NCI-H2107 treated with DMSO at 0.1 percent for 48 hours (cell line): ENCODE data around the gene IL22RA1.

Source experiments
- DNase-seq: peaks from one replicate; lab custom pipeline; 2025; ENCODE audit not compliant: unreplicated experiment; lab: John Stamatoyannopoulos, UW

IL22RA1 gene

GRCh38 chr1:24167008-24167407 lies 24.1 kb upstream of the IL22RA1 start:
- no peak for DNase-seq

DNA sequence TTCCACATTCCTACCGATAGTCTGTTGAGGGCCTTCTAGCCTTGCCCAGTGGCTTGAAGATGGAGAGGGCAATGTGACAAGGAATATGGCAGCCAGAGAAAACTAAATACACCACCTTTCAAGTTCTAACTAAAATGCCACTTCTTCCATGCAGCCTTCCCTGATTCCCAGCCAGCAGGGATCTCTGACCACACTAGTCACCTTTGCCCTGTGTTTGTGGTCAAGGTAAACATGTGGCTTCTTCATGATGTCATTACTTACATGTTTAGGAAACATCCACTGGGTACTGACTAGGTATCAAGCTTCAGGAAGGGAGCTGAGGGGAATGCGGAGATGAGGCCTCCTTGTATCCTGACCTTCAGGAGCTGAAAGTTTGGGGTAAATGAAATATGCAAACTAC lies 22.6 kb upstream of the IL22RA1 start:
- DNase-seq: no peak

GRCh38 chr1:24164004-24164403 lies 21.1 kb upstream of the IL22RA1 start:
- no peak for DNase-seq

- DNase-seq: no peak
These were observed 19.3 kb upstream of the IL22RA1 start for GRCh38 chr1:24162201-24162600.

GRCh38 chr1:24161270-24161669 lies 18.3 kb upstream of the IL22RA1 start:
- DNase-seq: no peak

GRCh38 chr1:24159366-24159765 lies 16.4 kb upstream of the IL22RA1 start:
- DNase-seq: no peak

- DNase-seq: no peak
These were observed 15.1 kb upstream of the IL22RA1 start for GRCh38 chr1:24157918-24158481.

DNA sequence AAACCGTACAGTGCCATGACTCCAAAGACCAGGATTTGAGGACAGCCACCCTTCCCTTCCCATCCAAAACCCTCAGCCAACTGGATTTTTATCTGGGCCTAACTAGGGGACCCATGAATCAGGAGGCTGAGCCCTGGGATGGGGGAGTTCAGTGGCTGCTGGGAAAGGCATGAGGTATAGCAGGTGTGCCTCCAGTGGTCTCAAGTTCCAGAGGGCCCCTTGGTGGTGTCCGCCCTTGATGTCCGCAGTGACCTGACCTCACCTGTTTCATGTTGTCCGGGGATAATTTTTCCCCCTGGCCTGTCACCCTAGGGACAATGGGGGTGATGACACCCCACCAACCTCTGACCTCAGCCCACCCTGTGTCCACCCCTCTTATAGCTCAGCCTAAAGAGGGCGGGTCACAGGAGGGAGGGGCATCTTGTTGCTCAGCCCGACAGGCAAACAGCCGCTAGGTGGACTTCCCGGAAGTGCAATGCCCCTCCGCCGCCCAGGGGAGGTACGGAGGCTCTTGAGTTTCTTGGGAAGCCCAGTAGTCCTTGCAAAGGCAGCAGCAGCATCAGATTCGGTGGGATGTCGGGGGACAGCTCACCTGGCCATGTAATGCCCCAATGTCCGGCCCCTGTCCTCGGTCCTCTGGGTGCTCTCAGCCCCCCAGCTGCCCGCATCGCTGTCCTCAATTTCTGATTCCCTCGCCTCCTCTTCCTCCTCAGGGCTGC lies 13.8 kb upstream of the IL22RA1 start:
- DNase-seq: no peak

GRCh38 chr1:24155011-24155782 lies 12.3 kb upstream of the IL22RA1 start:
- peak; percentile 74 for DNase-seq

DNA sequence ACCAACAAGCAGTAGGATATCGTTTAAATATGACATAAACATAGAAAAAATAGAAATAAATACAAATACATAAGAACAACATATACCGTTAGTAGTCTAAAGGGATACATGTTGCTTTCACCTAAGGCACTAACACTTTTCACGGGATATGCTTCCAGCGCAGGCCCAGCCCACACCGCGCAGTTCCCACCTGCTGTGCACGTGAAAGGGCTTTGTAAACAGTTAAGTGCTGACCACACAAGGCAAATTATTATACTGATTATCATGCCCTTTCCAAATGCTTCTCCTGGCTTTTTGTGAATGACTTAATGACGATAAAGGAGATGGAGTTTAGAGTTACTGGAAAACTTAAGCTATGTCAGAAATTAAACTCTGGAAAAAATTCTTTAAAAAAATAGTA lies 11.3 kb upstream of the IL22RA1 start:
- peak; percentile 90 for DNase-seq

GRCh38 chr1:24152631-24153494 lies 9.9 kb upstream of the IL22RA1 start:
- no peak for DNase-seq

- peak; percentile 62 for DNase-seq
These were observed 8.2 kb upstream of the IL22RA1 start for GRCh38 chr1:24151175-24151533.

DNA sequence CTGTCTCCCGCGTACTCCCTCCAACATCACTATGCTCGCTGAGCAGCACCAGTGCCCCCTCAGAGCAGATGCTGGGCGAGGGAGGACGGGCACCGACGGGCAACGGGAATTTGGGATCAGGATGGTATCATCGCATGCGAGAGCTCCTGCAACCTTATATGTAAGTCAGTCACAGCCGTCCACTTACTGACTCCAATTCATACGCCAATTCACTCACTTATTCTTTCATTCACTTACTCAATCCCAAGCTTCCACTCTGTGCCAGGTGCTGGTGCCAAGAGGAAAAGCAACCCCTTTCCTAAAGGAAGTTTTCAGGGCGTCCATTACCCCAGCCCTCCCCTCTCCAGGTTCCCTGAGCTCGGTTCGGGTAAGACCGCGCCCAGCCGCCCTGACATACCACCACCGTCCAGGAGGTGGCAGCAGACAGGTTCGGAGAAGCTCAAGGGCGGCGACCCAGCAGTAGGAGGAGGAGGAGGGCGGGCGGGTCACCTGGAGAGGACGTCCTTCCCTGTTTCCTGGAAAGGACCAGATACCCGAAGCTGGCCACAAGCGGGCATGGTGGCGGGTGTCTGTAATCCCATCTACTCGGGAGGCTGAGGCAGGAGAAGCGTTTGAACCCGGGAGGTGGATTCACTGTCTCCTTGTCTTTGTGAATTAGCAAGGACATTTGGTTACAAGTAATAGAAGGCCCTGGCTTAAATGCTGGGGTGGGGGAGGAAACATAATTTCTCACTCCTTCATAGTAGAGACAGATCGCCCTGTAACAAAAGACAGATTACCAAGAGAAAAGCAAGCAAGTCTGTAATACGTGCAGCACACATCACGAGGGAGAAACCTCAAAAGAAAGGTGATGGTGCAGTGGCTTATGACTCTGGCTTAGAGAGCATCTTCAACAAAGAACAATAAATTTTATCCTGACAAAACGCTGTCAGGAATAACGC lies 7.6 kb upstream of the IL22RA1 start:
- DNase-seq: peak; percentile 81

DNA sequence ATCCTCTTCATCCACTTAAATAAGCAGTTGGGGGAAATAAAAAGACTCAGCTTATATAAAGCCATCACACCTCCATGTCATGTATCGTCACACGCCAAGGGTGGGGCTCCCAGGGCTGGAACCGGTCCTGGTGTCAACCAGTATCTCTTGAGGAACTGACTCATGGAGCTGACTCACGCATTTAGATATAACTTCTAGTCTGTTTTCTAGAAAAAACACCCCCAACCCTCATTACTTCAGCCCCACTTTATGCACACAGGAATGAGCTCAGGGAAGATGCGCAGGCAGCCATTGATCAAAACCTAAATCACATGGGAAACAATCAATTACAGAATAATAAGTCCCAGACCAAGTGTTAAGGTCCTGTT lies 6.9 kb upstream of the IL22RA1 start:
- DNase-seq: no peak

DNA sequence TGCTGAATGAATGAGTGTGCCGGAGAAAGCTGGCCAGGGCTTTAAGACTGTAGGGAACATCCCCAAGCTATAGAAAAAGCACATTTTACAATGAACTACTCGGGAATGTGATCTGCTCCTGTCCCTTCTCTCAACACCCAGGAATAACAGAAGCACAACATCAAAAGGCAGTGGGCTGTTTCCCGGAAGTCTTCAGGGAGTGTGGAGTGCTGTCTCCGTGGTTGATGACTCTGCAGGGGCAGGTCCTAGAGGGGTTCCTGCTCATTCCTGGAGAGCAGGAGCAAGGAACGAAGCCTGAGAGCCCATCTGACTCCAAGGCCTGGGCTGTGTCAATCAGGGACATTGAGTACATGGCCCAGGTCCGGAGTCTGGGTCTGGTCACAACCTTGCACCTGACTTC lies 4.9 kb upstream of the IL22RA1 start:
- DNase-seq: no peak

DNA sequence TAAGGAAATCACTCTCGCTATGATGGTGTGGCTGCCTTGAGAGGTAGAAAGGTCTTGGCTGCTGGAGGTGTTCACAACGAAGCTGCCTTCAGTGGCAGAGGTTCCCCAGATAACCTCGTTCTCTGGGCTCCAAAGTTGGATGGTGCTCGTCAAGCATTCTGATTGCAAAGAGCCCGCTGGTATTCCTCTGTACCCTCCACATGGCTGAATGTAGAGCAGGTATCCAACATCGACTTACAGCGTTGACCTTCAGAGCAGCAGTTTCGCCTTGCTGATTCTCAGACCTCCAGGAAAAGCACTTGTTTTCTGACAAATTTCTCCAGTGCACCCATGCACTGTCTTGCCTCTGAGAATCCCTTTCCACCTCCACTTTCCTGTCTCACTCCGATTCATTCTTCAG lies 4.3 kb upstream of the IL22RA1 start:
- no peak for DNase-seq

- DNase-seq: no peak
These were observed 1.5 kb downstream of the IL22RA1 start for GRCh38 chr1:24141311-24141997.

DNA sequence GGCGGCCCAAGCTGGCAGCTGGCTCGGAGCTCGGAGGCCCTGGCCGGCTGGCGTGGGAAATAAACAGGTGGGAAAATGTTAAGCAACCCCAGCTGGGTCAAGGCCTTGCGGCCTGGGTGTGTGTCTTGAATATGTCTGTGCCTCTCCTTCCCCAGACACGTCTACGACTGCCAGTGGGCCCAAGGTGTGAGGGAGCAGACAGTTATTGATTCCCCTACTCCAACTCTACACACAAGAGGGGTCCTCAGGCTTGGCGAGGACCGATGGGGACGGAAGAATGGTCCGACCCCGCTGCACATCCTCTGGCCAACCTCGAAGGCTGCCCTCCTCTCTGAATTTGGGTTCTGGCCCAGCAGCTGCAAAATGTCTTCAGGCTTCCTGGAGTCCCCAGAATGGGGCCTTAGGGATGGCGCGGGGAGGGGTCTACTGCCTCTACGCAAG lies 2.2 kb downstream of the IL22RA1 start:
- DNase-seq: no peak

- DNase-seq: no peak
These were observed 3.0 kb downstream of the IL22RA1 start for GRCh38 chr1:24139841-24140425.

GRCh38 chr1:24139222-24139489 lies 3.8 kb downstream of the IL22RA1 start:
- no peak for DNase-seq
